ENCODE data around the gene TMEM140.
"Not testable (repeated sequence)": the region's sequence is repeated elsewhere in the genome, so short reads cannot be mapped to it uniquely, and the experiment has no call there.

TMEM140 gene

DNA sequence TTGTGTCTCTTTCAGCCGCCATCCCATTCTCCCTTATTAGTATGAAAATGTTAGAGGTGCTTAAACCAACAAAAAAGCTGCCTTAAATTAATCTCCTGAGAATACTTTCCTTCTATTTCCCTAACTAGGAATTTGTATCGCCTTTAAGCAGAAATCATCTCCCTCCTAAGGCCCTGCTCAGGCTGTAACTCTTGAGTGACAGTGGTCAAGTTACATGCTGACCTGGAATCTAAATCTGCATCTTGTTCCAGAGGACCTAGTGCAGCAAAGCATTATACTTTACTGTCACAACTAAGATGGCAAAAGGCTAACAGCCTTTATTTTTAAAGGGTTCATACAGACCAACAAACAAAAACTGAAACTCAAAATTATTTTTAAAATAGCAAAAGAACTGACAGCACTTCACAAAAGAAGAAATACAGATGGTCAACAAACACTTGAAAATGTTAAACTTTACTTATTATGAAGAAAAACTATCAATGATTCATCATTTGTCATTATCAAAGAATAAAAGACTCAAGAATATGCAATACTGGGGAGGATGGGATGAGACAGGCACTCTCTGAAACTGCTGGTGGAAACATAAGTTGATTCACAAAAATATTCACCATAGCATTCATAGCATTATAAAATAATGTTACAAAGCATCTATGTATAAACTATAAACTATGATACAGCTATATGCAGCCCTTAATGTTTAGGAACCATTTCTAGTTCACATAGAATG lies 11.7 kb downstream of the TMEM140 start:
- DNase-seq = no peak

DNA sequence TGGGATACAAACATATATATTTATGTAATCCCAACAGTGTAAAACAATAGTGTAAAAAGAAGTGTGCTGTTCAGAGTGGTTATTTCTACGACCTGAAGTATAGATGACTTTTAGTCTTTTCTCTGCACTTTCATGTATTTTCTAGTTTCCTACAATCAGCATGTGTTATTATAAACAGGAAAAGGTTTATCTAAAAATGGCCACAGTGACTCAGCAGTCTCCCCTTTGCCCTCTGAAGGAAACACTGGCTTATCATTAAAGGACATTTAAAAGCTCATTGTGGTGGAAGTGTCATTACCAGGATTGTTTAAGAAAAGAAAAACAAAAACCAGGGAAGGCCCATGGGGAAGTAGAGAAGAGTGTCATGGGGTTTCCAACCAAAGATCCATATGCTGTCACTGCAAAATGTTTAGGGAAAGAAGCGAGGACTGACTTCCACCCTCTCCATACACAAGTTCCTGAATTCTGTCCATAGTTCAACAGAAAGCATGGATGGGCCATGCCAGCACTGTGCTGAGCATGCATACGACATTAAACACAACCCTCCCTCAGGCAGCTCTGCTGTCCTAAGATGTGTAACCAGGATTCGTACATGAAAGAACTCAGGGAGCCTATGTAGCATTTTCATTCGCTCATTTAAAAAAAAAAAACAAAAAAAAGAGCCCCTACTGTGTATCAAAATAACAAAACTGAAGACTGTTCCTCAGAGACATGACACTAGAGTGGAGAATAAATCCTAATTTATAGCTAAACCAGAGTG lies 12.4 kb downstream of the TMEM140 start:
- no peak for DNase-seq

- no peak for DNase-seq
These were observed 13.2 kb downstream of the TMEM140 start for GRCh38 chr7:135160858-135161653.

DNA sequence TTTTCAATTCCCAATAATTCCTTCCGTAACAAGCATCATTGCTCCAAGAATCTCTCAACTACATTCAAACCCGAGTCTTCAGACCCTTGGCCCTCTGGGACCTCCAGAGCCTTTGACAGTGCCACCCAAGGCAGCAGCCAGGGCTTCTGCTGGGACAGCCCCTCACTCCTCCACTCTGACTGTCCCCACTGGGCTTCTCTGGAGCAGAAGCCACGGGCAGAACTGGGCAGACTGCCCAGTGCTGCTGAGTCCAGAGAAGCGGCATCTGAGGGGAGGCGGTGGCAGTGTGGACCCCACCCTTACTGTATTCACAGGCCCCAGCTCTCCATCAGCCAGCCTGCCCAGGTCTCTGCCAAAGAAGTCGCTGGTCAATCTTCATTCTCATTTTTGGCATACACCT lies 13.8 kb downstream of the TMEM140 start:
- DNase-seq = no peak

GRCh38 chr7:135162382-135163001 lies 14.6 kb downstream of the TMEM140 start:
- no peak for DNase-seq

DNA sequence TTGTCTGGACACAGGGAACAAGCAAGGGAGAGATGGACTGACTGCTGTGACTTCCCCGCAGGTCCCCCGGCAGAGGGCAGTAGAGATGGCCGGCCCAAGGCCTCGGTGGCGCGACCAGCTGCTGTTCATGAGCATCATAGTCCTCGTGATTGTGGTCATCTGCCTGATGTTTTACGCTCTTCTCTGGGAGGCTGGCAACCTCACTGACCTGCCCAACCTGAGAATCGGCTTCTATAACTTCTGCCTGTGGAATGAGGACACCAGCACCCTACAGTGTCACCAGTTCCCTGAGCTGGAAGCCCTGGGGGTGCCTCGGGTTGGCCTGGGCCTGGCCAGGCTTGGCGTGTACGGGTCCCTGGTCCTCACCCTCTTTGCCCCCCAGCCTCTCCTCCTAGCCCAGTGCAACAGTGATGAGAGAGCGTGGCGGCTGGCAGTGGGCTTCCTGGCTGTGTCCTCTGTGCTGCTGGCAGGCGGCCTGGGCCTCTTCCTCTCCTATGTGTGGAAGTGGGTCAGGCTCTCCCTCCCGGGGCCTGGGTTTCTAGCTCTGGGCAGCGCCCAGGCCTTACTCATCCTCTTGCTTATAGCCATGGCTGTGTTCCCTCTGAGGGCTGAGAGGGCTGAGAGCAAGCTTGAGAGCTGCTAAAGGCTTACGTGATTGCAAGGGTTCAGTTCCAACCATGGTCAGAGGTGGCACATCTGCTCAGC lies 16.6 kb downstream of the TMEM140 start:
- DNase-seq = no peak

DNA sequence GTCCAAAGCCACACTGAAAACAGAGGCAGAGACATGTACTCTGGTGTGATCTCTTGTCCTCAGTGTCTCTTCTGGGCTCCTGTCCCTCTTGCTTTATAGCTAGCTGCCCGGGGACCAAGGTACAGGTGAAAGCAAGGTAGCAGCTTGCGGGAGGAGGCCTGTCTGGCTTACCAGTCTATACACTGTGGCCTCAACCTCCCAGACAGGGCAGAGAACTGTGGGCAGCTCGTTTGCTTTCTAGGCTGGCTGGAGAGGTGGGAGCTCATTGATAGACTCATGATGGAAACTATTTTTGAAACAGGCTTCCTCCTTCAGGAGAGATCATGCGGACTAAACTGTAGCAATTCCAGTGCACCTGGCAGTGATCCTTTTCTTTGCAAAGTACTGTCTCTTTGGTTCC lies 18.0 kb downstream of the TMEM140 start:
- DNase-seq = no peak

DNA sequence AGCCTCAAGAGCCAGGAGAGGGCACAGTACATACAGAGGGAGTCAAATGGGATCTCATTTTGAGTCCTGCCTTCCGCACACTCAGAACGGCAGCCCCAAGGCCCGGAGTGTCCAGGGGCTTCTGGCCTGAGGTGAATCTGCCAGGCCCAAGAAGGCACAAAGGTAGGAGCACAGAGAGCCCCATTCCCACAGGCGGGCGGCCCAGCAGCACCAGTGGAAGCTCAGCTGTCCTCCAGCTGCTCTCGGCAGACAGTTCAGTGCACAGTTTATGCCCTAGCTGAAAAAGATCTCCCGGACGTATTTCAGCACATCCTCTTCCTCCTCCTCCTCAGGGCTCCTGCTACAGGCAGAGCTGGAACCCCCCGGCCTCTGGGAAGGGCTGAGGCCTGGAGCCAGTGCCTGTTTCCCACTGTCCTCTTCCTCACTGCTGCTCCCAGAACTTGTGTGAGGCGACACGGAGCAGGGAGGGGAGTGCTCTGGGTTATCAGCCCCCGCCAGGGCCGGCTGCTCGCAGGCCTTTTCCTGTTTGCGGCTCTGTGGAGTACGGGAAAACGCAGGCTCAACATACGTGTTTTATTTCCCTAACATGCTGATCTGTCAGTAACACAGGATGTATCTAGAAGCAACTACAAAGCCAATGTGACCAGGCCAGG lies 18.6 kb downstream of the TMEM140 start:
- DNase-seq = no peak

GRCh38 chr7:135167365-135167917 lies 19.6 kb downstream of the TMEM140 start:
- no peak for DNase-seq

DNA sequence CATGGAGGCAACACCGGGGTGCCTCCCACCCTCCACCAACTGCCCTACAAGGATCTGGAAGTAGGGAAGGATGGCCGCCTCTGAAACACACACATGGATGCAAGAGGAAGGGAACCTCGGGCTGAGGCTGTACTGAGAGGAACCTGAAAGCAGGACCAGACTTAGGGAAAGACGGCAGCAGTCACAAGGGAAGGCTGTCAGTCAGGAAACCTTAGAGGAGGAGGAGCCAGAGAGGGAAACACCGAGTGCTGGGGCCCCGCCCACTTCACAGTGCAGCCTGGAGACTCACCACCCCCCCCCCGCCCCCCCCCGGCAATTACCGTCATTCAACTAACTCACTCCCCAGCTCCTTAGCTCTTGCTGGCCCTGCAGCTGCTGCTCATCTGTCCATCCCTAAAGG lies 20.1 kb downstream of the TMEM140 start:
- DNase-seq = peak in 1 of 4 experiments; percentile 15

GRCh38 chr7:135168489-135169140 lies 20.7 kb downstream of the TMEM140 start:
- DNase-seq = no peak

DNA sequence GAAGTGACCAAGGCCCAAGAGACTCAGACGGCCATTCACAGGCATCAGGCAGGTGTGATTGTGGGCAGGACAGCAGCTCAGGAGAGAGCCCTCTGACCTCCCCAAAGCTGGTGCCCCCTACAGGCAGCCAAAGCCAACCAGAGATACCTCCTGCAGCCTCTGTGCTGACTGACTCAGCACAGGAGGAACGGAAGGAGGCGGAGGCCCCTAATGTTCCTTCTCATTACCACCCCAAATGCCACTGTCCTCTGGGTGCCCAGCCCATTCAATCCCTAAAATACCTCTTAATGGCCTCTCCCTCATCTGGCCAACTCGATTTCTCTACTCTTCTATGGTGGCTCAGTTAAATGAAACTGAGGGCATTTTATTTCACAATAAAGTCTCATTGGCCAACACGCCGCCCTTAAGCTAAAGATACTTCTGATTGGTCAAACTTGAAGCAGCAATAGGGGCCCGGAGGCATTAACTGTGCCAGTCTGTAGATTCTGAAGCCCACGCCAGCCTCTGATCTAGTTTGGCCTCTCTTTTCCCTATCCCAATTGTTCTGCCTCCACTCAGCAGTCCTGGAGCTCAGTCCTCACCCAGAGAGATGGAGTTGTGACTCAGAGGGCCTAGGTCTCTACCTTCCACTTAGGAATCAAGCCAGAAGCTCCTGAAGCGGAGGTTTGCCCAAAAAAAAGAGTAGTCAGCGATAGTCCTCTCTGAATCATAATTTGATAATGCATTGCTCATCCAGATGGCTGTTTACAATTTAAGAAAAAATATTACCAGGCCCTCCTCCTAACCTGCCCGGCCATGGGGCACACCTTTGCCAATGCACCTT lies 21.5 kb downstream of the TMEM140 start:
- peak in 1 of 4 experiments; percentile 28 for DNase-seq

GRCh38 chr7:135169964-135170273 lies 22.0 kb downstream of the TMEM140 start:
- DNase-seq = no peak

- DNase-seq = peak; percentile 81 to 87 (median 82)
These were observed 22.6 kb downstream of the TMEM140 start, which contains the start of gene CYREN for GRCh38 chr7:135170274-135170997. TSS of gene CYREN (minus strand) at chr7:135170707. CDS start at chr7:135168922, 1,785 bp downstream.

GRCh38 chr7:135170998-135171481 lies 23.2 kb downstream of the TMEM140 start:
- DNase-seq = not testable (repeated sequence)

- not testable (repeated sequence) for DNase-seq
These were observed 23.9 kb downstream of the TMEM140 start for GRCh38 chr7:135171581-135172291.

GRCh38 chr7:135173916-135174315 lies 26.0 kb downstream of the TMEM140 start:
- not testable (repeated sequence) for DNase-seq

GRCh38 chr7:135174941-135175340 lies 27.1 kb downstream of the TMEM140 start:
- no peak for DNase-seq

Data from activated naive CD4-positive, alpha-beta T cell (primary cell).